ENCODE data around the gene SLCO1B1. TPM values are rescaled to one million over a fixed set of nuclear protein-coding genes. Genes with fewer than 3 reads are reported as not detected.

SLCO1B1 gene
- polyA plus RNA-seq, 1 experiment, result not detected

DNA sequence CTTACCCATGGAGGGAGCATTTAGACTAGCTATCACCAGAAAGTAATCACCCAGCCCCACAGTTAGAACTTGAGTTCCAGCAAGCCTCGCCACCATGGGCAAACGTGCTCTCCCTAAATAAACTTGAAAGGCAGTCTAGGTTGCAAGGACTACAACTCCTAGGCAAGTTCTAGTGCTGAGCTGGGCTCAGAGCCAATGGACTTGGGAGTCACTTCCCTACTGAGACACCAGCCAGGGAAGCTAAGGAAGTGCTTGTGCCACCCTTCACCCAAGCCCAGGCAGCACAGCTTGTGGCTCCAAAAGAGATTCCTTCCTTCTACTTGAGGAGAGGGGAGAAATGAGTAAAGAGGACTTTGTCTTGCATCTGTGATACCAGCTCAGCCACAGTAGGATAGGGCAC lies 145.8 kb downstream of the SLCO1B1 start:
- Histone ChIP-seq H3K27me3 (ENCODE audit: control insufficient read depth, insufficient read depth, low read length) (no peaks in the 10 kb centered on the region), H3K4me3 (ENCODE audit: low read depth, low read length) (no peak overlapping the region), H3K36me3 (ENCODE audit: control insufficient read depth, insufficient read depth, low read length) (no peaks in the 10 kb centered on the region)
- ChIA-PET POLR2A (no interaction called here), CTCF (interaction anchor here (0.6 to 1.4 kb wide), 2 partner anchors 19 kb away, joined by 3 to 4 read pairs; no protein-coding TSS in a partner anchor)
- no peak for DNase-seq (ENCODE audit: low read depth)
- TF ChIP-seq, protein P1, sequence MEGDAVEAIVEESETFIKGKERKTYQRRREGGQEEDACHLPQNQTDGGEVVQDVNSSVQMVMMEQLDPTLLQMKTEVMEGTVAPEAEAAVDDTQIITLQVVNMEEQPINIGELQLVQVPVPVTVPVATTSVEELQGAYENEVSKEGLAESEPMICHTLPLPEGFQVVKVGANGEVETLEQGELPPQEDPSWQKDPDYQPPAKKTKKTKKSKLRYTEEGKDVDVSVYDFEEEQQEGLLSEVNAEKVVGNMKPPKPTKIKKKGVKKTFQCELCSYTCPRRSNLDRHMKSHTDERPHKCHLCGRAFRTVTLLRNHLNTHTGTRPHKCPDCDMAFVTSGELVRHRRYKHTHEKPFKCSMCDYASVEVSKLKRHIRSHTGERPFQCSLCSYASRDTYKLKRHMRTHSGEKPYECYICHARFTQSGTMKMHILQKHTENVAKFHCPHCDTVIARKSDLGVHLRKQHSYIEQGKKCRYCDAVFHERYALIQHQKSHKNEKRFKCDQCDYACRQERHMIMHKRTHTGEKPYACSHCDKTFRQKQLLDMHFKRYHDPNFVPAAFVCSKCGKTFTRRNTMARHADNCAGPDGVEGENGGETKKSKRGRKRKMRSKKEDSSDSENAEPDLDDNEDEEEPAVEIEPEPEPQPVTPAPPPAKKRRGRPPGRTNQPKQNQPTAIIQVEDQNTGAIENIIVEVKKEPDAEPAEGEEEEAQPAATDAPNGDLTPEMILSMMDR (IDR thresholded peaks at IDR 0.05; ENCODE audit: insufficient read depth, low read depth, low read length), result no peak

Other genes with a start within 250 kb of the SLCO1B1 start
- not detected in 2 replicates for gene SLCO1A2, start 203.7 kb downstream of the SLCO1B1 start, polyA plus RNA-seq (2011; rRNA removed)
- gene IAPP, start 241.7 kb downstream of the SLCO1B1 start, polyA plus RNA-seq (2011; rRNA removed), result not detected in 2 replicates